Measurements from ENCODE around the gene AFTPH. TPM values are rescaled to one million over a fixed set of nuclear protein-coding genes. Genes with fewer than 3 reads are reported as not detected.
A peak's percentile ranks its signal among the peaks of the same experiment; 100 is the strongest.

Gene AFTPH
- total RNA-seq, 4 donors from 2014 or later = 27.7 to 50.3 (median 38.1) TPM

DNA sequence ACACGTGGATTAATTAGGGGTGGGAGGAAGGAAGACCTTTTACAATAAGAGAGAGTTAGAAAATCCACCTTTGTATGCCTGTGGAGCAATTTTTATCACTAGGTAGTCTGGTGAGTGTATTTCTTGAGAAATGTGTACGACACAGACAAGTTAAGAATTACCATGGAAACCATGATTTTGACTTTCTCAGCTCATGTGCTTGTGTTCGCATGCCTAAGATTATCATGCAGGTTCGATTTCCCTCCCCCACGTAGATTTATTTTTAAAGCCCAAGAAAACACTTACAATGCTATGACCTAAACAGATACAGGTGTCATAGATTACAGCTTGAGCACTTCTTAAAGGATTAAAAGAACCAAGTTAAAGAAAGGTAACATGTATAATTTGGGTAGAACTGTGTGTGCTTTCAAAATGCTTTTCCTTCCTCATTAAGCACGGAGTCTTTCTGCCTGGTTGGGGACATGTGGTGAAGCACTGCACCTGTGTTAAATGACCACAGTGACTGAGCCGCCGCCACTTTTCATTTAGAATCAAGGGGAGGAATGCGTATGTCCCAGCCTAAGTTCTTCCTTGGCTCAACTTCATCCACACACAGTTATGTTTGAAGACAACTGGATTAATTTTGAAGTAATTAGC lies 113.0 kb downstream of the AFTPH start:
- H3K4me1 ChIP-seq = peaks cover 0 to 69% (median 32%) of the 10 kb centered on the region in 4 donors
- H3K27ac ChIP-seq = peak overlapping the region in 2 of 4 donors; percentile 18 to 48
- H3K27me3 ChIP-seq = no peaks in the 10 kb centered on the region
- peaks cover 0 to 26% (median 3%) of the 10 kb centered on the region in 3 donors for H3K36me3 ChIP-seq
- H3K4me3 ChIP-seq = no peak overlapping the region
- TF ChIP-seq POLR2A (IDR thresholded peaks at IDR 0.05) (no peak), EP300 (IDR thresholded peaks at IDR 0.05) (no peak)
- TF ChIP-seq, protein P1, sequence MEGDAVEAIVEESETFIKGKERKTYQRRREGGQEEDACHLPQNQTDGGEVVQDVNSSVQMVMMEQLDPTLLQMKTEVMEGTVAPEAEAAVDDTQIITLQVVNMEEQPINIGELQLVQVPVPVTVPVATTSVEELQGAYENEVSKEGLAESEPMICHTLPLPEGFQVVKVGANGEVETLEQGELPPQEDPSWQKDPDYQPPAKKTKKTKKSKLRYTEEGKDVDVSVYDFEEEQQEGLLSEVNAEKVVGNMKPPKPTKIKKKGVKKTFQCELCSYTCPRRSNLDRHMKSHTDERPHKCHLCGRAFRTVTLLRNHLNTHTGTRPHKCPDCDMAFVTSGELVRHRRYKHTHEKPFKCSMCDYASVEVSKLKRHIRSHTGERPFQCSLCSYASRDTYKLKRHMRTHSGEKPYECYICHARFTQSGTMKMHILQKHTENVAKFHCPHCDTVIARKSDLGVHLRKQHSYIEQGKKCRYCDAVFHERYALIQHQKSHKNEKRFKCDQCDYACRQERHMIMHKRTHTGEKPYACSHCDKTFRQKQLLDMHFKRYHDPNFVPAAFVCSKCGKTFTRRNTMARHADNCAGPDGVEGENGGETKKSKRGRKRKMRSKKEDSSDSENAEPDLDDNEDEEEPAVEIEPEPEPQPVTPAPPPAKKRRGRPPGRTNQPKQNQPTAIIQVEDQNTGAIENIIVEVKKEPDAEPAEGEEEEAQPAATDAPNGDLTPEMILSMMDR (IDR thresholded peaks at IDR 0.05) = no peak
- no peaks in the 10 kb centered on the region for H3K9me3 ChIP-seq
- WGBS, 2 donors = 71 to 74% methylated on average over 9 of the region's 9 CpGs
- no peak for DNase-seq (ENCODE audit: low spot score in 2 of 2)

DNA sequence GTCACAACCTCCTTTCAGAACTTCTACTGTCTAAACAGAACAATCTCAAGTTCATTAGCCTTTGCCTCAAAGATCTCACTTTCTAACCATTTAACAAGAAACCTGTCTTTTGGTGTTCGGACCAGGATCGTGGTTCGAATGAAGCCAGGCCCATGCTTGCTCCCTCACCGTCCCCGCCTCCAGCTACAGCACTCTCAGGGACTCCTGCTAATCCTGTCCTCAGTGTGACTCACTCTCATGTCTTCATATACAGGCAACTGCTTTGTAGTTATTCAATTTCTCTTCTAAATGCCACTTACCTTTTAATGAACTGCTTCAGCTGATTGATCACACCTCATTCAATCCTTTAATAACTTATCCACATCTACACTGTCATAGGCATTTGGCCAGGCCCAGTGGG lies 113.8 kb downstream of the AFTPH start:
- no peak overlapping the region for H3K4me3 ChIP-seq
- H3K36me3 ChIP-seq = peaks cover 0 to 26% (median 3%) of the 10 kb centered on the region in 3 donors
- DNase-seq (ENCODE audit: low spot score in 2 of 2) = no peak
- WGBS, 2 donors = 90 to 94% methylated on average over 5 of the region's 5 CpGs
- no peaks in the 10 kb centered on the region for H3K9me3 ChIP-seq
- TF ChIP-seq POLR2A (IDR thresholded peaks at IDR 0.05) (no peak), EP300 (IDR thresholded peaks at IDR 0.05) (no peak)
- TF ChIP-seq, protein P1 (IDR thresholded peaks at IDR 0.05) = no peak
- H3K27ac ChIP-seq = peak overlapping the region in 1 of 4 donors; percentile 43
- no peaks in the 10 kb centered on the region for H3K27me3 ChIP-seq
- peaks cover 0 to 76% (median 32%) of the 10 kb centered on the region in 4 donors for H3K4me1 ChIP-seq

DNA sequence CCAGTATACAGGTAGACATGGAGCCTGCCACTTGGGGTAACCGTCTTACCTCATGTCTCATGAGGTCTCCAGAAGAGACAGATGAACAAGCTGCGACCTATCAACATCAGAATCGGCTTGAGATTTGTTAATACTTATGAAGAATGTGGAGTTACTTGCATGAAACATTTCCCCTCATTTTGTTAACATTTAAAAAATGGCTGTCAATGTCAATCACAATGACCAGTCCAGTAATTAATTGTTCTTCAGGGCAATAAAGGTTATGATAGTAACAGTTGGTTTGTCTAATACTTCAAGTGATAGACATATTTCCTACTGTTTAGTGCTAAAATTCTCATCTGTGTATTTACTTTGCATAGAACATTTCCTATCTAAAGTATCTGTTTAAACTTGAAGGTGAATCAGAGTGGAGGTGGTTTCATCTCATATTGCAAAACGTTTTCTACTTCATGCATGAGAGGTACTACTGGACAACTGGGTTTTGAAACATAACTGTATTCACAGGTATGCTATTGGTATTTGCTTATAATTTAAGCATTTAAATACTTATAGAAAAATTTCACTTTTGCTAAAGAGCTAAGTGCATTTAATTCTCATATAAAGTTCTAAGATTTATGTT lies 114.5 kb downstream of the AFTPH start:
- no peak for TF ChIP-seq EP300 (IDR thresholded peaks at IDR 0.05)
- TF ChIP-seq, protein P1 (IDR thresholded peaks at IDR 0.05) = no peak
- no peak for DNase-seq (ENCODE audit: low spot score in 2 of 2)
- 80 to 85% methylated on average over 4 of the region's 4 CpGs for WGBS, 2 donors
- Histone ChIP-seq H3K9me3 (no peaks in the 10 kb centered on the region), H3K36me3 (peaks cover 0 to 26% (median 3%) of the 10 kb centered on the region in 3 donors), H3K27ac (no peak overlapping the region), H3K4me3 (no peak overlapping the region), H3K27me3 (no peaks in the 10 kb centered on the region), H3K4me1 (peaks cover 0 to 76% (median 34%) of the 10 kb centered on the region in 4 donors)

DNA sequence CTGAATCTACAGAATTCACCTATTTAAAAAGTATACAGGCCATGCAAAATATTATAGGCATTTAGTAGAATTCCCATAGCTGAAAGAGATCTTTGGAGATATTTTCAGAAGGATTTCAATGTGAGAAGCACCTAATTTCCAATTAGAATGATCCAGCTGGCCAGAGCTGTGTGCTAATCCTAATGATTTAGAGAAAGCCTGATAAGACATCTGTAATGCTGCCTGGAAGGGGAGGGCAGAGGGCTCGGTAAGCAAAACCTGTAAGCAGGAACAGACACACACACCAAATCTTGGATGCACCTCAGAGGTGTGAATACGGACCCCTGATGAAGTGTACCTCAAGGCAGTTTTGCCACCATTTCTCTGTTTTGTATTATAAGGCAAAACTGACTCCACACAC lies 115.6 kb downstream of the AFTPH start:
- no peak for TF ChIP-seq EP300 (IDR thresholded peaks at IDR 0.05)
- TF ChIP-seq, protein P1 (IDR thresholded peaks at IDR 0.05) = no peak
- TF ChIP-seq POLR2A (IDR thresholded peaks at IDR 0.05) = no peak
- no peaks in the 10 kb centered on the region for H3K27me3 ChIP-seq
- 64 to 65% methylated on average over 2 of the region's 2 CpGs for WGBS, 2 donors
- H3K4me3 ChIP-seq = no peak overlapping the region
- H3K27ac ChIP-seq = peak overlapping the region in 3 of 4 donors; percentile 4 to 89 (median 67)
- no peak for DNase-seq (ENCODE audit: low spot score in 2 of 2)
- H3K4me1 ChIP-seq = peaks cover 0 to 80% (median 34%) of the 10 kb centered on the region in 4 donors
- no peaks in the 10 kb centered on the region for H3K9me3 ChIP-seq
- peaks cover 0 to 21% (median 3%) of the 10 kb centered on the region in 3 donors for H3K36me3 ChIP-seq
